GM19372 (cell line): ENCODE data around the gene PTPRM.

Source experiments
- ATAC-seq: cut with Tn5 transposase; IDR thresholded peaks from one replicate; pipeline ENCODE4 v1.9.1; 2021; ENCODE audit warnings: mild to moderate bottlenecking, low read depth, moderate library complexity; ENCODE audit not compliant: unreplicated experiment

PTPRM gene

GRCh38 chr18:7663366-7664312 lies 96.5 kb downstream of the PTPRM start:
- ATAC-seq: no peak

- ATAC-seq: no peak
Measured at GRCh38 chr18:7666195-7666776, 99.2 kb downstream of the PTPRM start.

DNA sequence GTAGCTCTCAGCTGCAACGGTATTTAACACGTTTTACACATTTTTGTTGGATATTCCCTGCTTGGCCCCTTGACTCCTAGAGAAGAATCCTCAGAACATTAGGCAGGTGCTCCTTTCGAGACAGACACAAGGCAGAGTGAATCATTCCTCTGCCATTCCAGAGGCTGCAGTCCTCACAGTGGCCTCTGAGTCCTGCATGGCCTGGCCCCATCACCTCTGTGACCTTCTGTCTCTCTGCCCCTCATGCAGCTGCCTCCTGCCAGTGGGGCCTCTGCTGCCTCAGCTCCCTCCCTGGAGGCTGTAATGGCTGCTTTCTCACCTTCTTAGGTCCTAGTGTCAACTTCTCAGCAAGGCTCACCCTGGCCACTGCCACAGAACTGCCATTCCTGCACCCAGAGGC lies 101.3 kb downstream of the PTPRM start:
- no peak for ATAC-seq

DNA sequence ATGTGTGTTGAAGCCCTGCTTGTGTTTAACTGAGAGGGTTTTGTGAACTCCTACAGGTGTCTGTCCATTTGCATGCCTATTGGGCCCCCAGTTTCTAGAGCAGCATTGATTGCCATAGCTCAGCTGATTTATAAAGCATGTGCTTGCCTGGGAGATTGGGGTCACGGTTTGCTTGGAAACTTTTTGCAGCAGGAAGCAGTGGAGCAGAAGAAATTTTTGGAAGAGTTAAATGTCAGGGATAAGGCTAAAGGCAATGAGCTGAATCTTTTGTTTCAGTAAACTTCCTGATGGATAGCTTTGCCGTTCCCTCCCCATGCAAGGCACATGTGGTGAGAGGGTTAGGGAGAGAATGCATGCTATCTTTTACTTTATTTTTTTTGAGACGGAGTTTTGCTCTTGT lies 102.2 kb downstream of the PTPRM start:
- no peak for ATAC-seq

DNA sequence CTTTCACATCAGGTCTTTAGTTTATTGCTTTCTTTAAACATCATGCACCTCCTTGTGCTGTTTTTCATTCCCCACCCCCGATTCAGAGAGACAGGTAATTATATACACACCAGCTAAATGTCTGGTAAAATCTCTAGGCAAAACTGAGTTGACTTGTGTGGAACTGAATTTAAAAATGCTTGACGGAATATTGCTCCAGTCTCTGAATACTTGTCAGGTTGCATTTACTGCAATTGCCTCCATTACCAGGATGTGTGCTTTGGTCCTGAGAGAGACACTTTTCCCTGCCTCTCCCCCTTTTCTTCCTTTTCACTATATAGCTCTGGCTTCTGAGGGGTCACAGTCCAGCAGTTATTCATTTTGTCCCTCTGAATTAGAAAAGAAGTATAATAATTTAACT lies 104.0 kb downstream of the PTPRM start:
- ATAC-seq: no peak

GRCh38 chr18:7676253-7676873 lies 109.2 kb downstream of the PTPRM start:
- no peak for ATAC-seq

GRCh38 chr18:7677001-7677400 lies 109.9 kb downstream of the PTPRM start:
- ATAC-seq: no peak

GRCh38 chr18:7677424-7677823 lies 110.3 kb downstream of the PTPRM start:
- ATAC-seq: no peak

DNA sequence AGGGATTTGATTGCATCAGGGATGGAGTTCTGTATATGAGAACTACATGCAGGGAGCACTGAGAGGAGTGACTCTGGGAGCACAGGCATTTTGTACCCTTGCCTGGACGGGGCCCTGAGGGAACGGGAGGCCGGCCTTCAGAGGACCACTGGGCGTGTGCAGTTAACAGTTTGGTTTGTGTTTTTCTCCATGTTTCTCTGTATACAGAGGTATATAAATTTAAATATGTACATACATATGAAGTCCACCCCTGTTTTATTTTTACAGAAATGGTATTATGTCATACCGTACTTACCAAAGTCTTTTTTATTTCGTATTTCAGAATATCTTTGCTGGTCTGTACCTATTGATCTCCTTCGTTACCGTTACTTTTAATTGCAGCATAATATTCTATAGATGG lies 111.3 kb downstream of the PTPRM start:
- no peak for ATAC-seq

DNA sequence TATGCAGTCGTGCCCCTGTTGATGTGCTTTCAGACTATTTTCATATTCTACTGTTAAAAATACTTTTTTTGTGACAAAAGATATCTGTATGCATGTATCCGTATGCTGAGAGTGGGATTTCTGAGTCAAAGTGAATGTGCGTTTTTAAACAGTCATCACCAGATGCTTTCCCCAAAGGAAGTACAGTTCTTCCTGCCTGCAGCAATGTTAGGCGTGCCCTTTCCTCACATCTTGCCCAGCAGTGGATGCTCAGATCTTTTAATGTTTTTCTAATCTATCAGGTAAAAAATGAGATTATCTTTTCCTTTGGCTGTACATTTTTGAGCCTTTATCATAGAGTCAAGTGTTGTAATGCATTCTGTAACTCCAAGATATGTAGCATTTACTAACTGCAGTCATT lies 111.7 kb downstream of the PTPRM start:
- no peak for ATAC-seq

DNA sequence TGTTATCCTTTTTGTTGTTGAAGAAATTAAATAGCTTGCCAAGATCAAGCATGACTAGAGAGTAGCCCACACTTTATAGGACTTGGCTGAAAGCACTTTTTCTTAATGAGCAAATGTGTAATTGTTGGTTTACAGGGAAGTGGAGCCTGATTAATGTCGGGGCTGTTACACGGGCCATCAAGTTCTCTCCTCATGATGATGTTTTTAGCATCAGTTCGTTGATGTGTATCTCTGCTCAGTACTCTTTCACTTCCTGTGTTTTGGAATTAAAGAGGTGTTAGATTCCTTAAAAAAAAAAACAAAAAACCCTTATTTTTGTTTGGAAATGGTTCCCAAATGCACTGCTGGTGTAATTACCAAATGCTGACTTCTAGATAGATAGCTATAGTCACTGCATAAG lies 114.2 kb downstream of the PTPRM start:
- no peak for ATAC-seq

DNA sequence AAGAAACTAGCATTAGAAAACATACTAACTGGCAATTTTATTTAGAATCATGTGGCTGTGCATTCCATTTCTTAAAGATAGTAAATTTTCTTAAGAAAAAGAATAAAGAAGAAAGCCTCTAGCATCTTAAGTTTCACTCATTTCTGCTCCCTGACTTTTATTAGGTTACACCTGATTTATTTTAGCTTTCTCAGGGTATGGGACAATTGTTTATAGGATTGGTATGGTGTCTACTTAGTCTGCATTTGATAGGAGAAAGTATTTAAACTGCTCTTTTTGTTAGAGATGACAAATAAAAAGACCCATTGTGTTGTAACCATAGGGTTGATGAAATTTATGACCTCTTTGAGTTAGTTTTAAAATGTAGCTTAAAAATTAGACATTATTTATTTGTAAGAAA lies 115.2 kb downstream of the PTPRM start:
- no peak for ATAC-seq

- ATAC-seq: no peak
Measured at GRCh38 chr18:7683753-7684152, 116.6 kb downstream of the PTPRM start.

- ATAC-seq: no peak
Measured at GRCh38 chr18:7684357-7684756, 117.2 kb downstream of the PTPRM start.

GRCh38 chr18:7684966-7685365 lies 117.8 kb downstream of the PTPRM start:
- no peak for ATAC-seq

DNA sequence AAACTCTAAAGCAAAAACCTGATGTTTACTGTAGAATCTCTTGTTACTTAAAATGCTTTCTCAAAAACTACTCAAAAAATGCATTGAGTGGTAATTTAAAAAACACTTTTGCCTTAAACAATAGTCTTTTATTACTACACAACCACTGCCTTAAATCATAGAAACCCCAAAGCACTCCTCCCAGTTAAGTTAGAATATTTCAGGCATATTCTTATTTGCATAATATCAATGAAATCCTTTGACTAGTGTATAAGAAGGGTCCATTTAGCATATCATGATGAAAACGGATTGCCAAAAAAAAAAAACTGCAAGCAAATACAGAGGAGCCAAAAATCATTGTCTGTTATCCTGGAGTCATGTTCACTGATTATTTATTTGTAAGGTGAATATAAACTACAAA lies 119.2 kb downstream of the PTPRM start:
- no peak for ATAC-seq

- no peak for ATAC-seq
Measured at GRCh38 chr18:7688580-7688979, 121.5 kb downstream of the PTPRM start.

DNA sequence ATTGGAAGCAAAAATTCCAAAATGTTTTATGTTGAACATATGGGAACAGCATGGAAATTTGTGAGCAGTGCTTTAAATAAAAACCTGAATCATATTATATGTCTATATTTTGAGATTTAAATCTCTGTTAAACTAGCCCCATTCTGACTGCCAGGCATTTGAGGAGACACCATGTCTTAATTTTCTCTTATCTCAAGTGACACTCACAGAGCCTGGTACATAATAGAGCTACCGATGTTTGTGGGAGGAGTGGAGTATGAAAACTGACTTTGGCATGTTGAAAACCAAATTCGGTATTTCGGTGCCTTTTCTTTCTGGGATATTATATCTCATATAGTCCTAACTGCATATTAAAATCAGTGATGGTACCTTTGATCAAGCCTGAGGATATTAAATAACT lies 124.1 kb downstream of the PTPRM start:
- no peak for ATAC-seq

GRCh38 chr18:7696780-7697179 lies 129.7 kb downstream of the PTPRM start:
- ATAC-seq: no peak

- ATAC-seq: no peak
Measured at GRCh38 chr18:7697306-7697705, 130.2 kb downstream of the PTPRM start.

- ATAC-seq: no peak
Measured at GRCh38 chr18:7711495-7711894, 144.4 kb downstream of the PTPRM start.

DNA sequence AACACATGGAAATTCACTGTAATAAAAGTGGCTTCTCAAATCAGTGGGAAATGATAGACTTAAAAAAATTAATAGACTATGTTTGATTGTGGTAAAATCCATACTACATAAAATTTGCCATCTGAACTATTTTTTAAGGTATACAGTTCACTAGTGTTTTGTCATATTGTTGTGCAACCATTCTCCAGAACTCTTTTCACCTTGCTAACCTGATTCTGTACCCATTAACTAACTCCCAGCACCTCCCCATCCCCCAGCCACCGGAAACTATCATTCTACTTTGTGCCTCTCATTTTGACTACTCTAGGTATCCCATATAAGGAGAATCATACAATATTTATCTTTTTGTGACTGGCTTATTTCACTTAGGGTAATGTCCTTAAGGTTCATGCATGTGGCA lies 153.3 kb downstream of the PTPRM start:
- no peak for ATAC-seq
